Thyroid gland (tissue), 4 donors: Measurements from ENCODE around the gene CMTM1.

Experiments
- POLR2A ChIP-seq, 2 donors: fragments of 450-650 bp; IDR thresholded peaks; one replicate each; pipeline ENCODE4 v1.6.1; 2017; ENCODE audit warnings: antibody characterized with exemption in 2 of 2, mild to moderate bottlenecking in 2 of 2, moderate library complexity in 1 of 2
- TF ChIP-seq, protein P1 (sequence below), 6 experiments: fragments of 200-600 bp in 3 of 6; fragments of 450-650 bp in 3 of 6; sonication (generic) in 3 of 6; IDR thresholded peaks; one replicate each; pipeline ENCODE4 v1.5.1; 2016 to 2019; ENCODE audit warnings: antibody characterized with exemption in 6 of 6, mild to moderate bottlenecking in 2 of 6, inconsistent platforms in 1 of 6, moderate library complexity in 1 of 6

DNA sequence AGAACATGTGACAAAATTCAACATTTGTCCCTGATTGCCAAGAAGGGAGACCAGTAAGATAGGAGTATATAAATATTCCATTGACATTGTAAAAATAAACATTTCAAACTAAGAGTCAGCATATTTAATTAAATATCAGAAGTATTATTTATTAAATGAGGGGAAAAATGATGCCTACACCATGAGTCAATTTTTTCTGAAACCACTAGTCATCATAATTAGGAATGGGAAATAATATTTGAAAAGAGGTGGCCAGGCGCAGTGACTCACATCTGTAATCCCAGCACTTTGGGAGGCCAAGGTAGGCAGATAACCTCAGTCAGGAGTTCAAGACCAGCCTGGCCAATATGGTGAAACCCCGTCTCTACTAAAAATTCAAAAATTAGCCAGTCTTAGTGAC, 2.1 kb downstream of the CMTM1 start:
- TF ChIP-seq, protein P1, sequence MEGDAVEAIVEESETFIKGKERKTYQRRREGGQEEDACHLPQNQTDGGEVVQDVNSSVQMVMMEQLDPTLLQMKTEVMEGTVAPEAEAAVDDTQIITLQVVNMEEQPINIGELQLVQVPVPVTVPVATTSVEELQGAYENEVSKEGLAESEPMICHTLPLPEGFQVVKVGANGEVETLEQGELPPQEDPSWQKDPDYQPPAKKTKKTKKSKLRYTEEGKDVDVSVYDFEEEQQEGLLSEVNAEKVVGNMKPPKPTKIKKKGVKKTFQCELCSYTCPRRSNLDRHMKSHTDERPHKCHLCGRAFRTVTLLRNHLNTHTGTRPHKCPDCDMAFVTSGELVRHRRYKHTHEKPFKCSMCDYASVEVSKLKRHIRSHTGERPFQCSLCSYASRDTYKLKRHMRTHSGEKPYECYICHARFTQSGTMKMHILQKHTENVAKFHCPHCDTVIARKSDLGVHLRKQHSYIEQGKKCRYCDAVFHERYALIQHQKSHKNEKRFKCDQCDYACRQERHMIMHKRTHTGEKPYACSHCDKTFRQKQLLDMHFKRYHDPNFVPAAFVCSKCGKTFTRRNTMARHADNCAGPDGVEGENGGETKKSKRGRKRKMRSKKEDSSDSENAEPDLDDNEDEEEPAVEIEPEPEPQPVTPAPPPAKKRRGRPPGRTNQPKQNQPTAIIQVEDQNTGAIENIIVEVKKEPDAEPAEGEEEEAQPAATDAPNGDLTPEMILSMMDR (IDR thresholded peaks at IDR 0.05), result no peak
- TF ChIP-seq POLR2A (IDR thresholded peaks at IDR 0.05), result no peak
